HG03565 (cell line): ENCODE data around the gene SMARCA1.

Experiments
- ATAC-seq: cut with Tn5 transposase; IDR thresholded peaks from one replicate; pipeline ENCODE4 v1.9.1; 2021; ENCODE audit warnings: mild to moderate bottlenecking, moderate library complexity; ENCODE audit not compliant: unreplicated experiment

SMARCA1 gene

GRCh38 chrX:129531132-129531531 is 7.8 kb upstream of the SMARCA1 start:
- no peak for ATAC-seq

DNA sequence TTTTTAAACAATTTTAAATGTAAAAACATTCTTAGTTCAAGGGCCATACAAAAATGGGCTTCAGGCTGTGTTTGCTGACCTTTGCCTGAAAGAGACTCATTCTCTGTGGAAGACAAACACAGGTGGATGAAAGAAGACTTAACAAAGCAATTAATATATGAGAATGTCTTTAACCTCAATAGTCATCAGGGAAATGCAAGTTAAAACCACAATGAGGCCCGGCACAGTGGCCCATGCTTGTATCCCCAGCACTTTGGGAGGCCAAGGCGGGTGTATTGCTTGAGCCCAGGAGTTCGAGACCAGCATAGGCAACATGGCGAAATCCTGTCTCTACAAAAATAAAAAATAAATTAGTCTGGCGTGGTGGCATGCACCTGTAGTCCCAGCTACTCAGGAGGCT is 7.1 kb upstream of the SMARCA1 start:
- ATAC-seq = no peak

- no peak for ATAC-seq
Observed at GRCh38 chrX:129529685-129530281, 6.5 kb upstream of the SMARCA1 start.

GRCh38 chrX:129525896-129526295 is 2.6 kb upstream of the SMARCA1 start:
- ATAC-seq = no peak

- no peak for ATAC-seq
Observed at GRCh38 chrX:129525162-129525561, 1.9 kb upstream of the SMARCA1 start.

- ATAC-seq = no peak
Observed at GRCh38 chrX:129524250-129524850, 1.1 kb upstream of the SMARCA1 start.

DNA sequence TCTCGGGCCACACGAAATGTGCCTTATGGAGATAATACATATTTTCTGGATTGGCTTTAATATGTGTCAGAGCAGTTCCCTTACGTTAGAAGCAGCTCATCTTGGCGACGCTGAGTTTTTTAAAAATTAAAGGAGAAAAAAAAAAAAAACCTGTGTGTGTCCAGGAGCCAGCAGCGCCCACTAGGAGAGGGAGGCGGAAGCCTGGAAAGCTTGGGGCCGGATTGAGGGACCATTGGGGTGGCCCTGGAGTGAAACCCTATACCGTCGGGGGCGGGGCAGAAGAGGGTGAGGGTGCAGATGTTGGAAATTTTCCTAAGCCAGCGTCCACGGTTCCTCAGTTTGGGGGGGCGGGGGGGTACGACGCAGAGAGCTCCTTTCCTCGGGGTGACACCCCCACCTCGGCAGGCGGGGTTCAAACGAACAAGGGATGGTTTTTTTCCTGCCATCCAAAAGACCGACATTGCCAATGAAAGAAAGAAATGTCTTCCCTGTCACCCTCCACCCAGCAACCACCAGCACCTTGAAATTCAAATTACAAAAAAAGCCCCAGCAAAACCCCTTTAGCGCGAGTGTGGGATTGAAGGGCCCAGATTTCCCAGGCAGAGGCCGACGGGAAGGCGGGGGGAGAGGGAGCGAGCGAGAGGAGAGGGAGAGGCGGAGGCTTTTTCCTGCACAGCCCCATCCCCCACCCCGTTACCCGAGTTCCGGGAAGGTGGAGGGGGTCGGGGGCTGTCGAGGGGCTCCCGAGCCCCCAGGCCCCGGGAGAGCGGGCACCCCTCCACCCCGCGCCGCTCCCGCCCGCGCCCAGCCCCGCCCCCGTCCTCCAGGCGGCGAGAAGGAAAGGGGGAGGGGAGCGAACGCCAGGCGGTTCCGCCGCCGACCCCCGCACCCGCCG is 859 bp downstream of the SMARCA1 start:
- no peak for ATAC-seq

- no peak for ATAC-seq
Observed at GRCh38 chrX:129520151-129520550, 3.1 kb downstream of the SMARCA1 start.

GRCh38 chrX:129516402-129516801 is 6.9 kb downstream of the SMARCA1 start:
- no peak for ATAC-seq

DNA sequence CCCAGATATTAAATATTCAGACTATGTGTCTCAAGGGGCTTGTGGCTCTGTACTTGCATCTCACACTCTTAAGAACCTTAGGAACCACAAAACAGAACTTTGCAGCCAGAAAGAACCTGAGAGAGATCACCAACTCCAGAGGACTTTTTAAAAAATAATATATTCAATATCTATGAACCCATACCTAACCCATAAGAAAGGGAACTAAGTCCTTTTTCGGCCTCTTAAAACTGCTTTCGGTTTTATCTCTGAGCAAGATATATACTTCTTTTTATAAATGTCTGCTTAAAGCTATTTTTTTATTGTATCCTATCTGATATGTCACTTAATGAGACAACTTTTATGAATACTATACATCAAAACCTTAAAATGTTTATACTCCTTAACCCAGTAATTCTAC is 10.9 kb downstream of the SMARCA1 start:
- no peak for ATAC-seq

GRCh38 chrX:129511689-129512088 is 11.6 kb downstream of the SMARCA1 start:
- no peak for ATAC-seq

GRCh38 chrX:129510331-129510730 is 13.0 kb downstream of the SMARCA1 start:
- ATAC-seq = no peak

DNA sequence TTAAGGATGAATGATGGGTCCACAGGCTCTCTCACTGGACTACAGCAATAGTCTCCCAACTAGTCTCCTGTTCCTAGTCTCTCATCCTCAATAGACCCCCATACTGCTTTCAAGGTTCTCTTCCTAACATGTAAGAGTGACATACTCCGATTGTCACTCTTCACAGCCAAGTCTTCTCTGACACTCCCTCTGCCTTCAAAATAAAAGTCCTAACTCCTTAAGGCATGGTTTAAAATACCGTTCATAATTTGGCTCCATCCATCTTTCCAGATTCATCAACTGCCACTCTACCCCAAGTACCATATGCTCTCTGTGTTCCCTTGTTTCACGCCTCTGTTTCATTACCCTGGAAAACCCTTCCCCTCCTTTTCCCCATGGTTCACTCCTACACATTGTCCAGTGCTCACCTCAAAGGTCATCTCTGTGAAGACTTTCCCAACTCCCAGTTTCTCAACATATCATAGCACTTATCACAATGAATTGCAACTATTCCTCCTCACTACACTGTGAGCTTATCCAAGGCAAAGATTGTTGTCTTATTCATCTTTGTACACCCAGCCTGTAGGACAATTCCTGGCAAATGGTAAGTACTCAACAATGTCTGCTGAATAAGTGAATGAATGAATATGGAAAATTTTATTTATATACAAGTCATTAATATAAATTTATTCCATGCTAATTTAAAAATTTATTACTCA is 26.0 kb downstream of the SMARCA1 start:
- no peak for ATAC-seq

DNA sequence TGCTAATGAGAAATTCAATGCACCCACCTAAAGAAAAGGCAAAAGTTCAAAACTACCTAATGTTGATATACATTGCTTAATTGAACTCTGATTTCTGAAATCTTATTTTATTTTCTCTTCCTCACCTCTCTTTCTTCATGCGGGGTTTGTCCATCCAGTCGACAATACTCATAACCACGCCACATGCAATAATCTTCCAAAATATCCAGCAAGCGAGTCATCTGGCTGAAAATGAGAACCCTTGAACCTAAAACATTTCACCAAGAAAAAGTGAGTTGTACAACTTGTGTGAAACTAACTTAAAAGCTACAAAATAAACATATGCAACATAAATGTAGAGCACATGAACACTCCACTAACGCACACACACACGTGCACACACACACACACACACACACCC is 26.7 kb downstream of the SMARCA1 start:
- no peak for ATAC-seq

GRCh38 chrX:129495900-129496299 is 27.4 kb downstream of the SMARCA1 start:
- ATAC-seq = no peak

DNA sequence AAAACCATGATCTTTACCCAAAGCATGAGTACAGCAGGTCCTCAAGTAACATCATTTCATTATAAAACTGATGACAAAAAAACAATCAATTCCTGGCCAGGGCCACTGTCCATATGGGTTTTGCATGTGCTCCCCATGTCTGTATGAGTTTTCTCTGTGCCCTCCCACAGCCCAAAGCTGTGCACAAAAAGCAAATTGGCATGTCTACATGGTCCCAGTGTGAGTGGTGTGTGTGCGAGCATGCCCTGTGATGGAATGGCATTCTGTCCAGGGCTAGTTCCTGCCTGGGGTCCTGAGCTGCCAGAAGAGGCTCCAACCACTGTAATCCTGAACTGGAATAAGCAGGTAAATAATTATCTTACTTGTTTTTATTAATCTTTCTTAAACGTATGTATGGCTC is 28.4 kb downstream of the SMARCA1 start:
- ATAC-seq = no peak

- no peak for ATAC-seq
Observed at GRCh38 chrX:129493643-129494042, 29.6 kb downstream of the SMARCA1 start.

DNA sequence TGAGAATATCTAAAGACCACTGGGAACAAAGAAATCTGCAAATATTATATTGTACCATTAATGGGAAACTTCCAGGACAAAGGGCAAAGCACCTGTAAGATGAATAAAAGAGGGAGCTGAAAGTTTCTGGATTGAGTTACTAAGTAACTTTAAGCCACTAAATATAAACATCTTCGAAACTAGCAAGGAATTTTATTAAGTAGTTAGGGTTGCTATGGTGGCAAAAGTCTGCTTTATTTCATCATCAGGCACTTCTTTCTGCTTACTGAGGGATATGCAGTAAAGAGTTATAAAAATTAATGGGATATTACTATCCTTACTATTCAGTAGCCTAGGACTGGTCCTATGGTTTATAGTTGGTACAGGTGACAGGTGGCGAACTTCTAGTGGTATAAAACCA is 33.0 kb downstream of the SMARCA1 start:
- no peak for ATAC-seq

DNA sequence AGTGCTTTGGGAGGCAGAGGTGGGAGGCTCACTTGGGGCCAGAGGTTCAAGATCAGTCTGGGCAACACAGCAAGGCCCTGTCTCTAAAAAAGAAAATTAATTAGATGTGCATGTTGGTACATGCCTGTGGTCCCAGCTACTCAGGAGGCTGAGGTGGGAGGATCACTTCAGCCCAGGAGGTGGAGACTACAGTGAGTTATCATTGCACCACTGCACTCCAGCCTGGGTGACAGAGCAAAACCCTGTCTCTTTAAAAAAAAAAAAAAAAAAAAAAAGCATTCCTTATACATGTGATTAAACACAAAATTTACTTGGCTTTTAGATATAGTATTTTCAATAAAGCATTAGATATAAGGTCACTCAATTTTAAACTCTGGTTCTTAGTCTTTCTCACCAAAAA is 34.9 kb downstream of the SMARCA1 start:
- no peak for ATAC-seq

GRCh38 chrX:129480889-129481288 is 42.4 kb downstream of the SMARCA1 start:
- ATAC-seq = no peak

DNA sequence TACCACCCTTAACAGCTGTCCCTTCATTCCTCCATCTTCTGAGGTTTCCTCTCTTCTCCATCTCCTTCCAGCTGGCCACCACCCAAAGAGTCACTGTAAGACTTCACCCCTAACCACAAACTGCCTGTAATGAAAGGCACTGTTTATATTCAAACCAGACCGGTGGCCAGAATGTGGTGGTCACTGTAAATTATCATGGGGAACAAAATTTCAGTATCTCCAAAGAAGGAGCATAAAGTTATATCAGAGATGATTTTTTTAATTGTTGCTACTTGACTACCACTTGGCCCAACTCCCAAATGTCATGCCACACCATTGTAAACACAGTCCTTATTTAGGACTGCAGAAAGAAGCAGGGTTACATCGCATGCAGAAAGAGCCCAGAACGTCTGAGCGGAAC is 44.8 kb downstream of the SMARCA1 start:
- no peak for ATAC-seq
